OCI-LY3 (cell line): ENCODE results near the gene GADD45G.

Experiments used
- H2AFZ ChIP-seq: fragments of 200-600, 300-600 bp; shearing (Covaris generic); 2 replicates; pipeline ENCODE4 v1.6.0; 2014; ENCODE audit warnings: antibody characterized with exemption, low read depth, low read length
- H3K27ac ChIP-seq: fragments of 200-600, 300-600 bp; sonication (generic); 2 replicates; pipeline ENCODE4 v1.5.1; 2014; ENCODE audit warnings: mild to moderate bottlenecking, low read length, moderate library complexity, mixed read lengths
- H3K27me3 ChIP-seq: fragments of 200-600, 300-600 bp; sonication (generic); 2 replicates; pipeline ENCODE4 v1.6.1; 2014; ENCODE audit warnings: low read depth, low read length, mixed read lengths
- H3K36me3 ChIP-seq: fragments of 200-600, 300-600 bp; sonication (generic); replicated peaks from 2 replicates; pipeline ENCODE3; 2014; ENCODE audit warnings: low read depth, low read length, mixed read lengths
- H3K4me1 ChIP-seq: fragments of 300-600, 200-600 bp; sonication (generic); 2 replicates; pipeline ENCODE4 v1.6.1; 2014; ENCODE audit warnings: low read length, mixed read lengths
- H3K4me2 ChIP-seq: fragments of 200-600, 300-600 bp; sonication (generic); 2 replicates; pipeline ENCODE4 v1.6.1; 2014; ENCODE audit warnings: low read length, mixed read lengths
- H3K4me3 ChIP-seq: fragments of 300-600, 200-600 bp; sonication (generic); 2 replicates; pipeline ENCODE4 v1.5.1; 2014; ENCODE audit warnings: antibody characterized with exemption, mild to moderate bottlenecking, low read length, moderate library complexity
- H3K79me2 ChIP-seq: fragments of 300-600, 200-600 bp; shearing (Covaris generic); 2 replicates; pipeline ENCODE4 v1.6.1; 2014; ENCODE audit warnings: mild to moderate bottlenecking, low read length, mixed read lengths
- H3K9ac ChIP-seq: fragments of 300-600, 200-600 bp; shearing (Covaris generic); 2 replicates; pipeline ENCODE4 v1.6.0; 2014; ENCODE audit warnings: mild to moderate bottlenecking, low read length, moderate library complexity
- H3K9me3 ChIP-seq: fragments of 200-600, 300-600 bp; shearing (Covaris generic); 2 replicates; pipeline ENCODE4 v1.6.1; 2014; ENCODE audit warnings: low read length, mixed read lengths; ENCODE audit not compliant: insufficient read depth
- H4K20me1 ChIP-seq: fragments of 200-600, 300-600 bp; sonication (generic); 2 replicates; pipeline ENCODE4 v1.6.1; 2016; ENCODE audit warnings: low read length, mixed read lengths; ENCODE audit not compliant: insufficient read depth
- CTCF ChIP-seq: fragments of 200-600, 300-600 bp; sonication (generic); IDR thresholded peaks from 2 replicates; pipeline ENCODE4 v1.5.1; 2014; ENCODE audit warnings: antibody characterized with exemption, low read length, low read depth
- EZH2phosphoT487 ChIP-seq: fragments of 200-600 bp; shearing (Covaris generic); IDR thresholded peaks from 2 replicates; pipeline ENCODE4 v1.6.1; 2018; ENCODE audit warnings: antibody characterized with exemption, mixed run types, low read depth

Gene GADD45G

GRCh38 chr9:89616411-89616810, 11.6 kb downstream of the GADD45G start:
- Histone ChIP-seq H3K27me3 (peaks cover 7% of the 10 kb centered on the region; the same call in 1 of the 2 replicates), H2AFZ (no peak overlapping the region), H3K4me1 (no peaks in the 10 kb centered on the region), H3K9me3 (no peaks in the 10 kb centered on the region), H3K79me2 (no peaks in the 10 kb centered on the region), H3K27ac (no peak overlapping the region), H3K4me3 (no peak overlapping the region), H3K36me3 (no peaks in the 10 kb centered on the region), H3K9ac (no peak overlapping the region), H4K20me1 (no peaks in the 10 kb centered on the region), H3K4me2 (no peak overlapping the region)
- no peak for TF ChIP-seq EZH2phosphoT487
- TF ChIP-seq CTCF, result no peak

GRCh38 chr9:89617978-89618377, 13.2 kb downstream of the GADD45G start:
- Histone ChIP-seq H3K27ac (no peak overlapping the region), H3K79me2 (no peaks in the 10 kb centered on the region), H3K4me3 (no peak overlapping the region), H3K9me3 (no peaks in the 10 kb centered on the region), H3K9ac (no peak overlapping the region), H3K27me3 (no peaks in the 10 kb centered on the region), H3K36me3 (no peaks in the 10 kb centered on the region), H2AFZ (no peak overlapping the region), H4K20me1 (no peaks in the 10 kb centered on the region), H3K4me2 (no peak overlapping the region), H3K4me1 (no peaks in the 10 kb centered on the region)
- TF ChIP-seq EZH2phosphoT487, result no peak
- no peak for TF ChIP-seq CTCF

- no peak overlapping the region for H2AFZ ChIP-seq
- H3K27me3 ChIP-seq, result no peaks in the 10 kb centered on the region
- no peaks in the 10 kb centered on the region for H4K20me1 ChIP-seq
- H3K9me3 ChIP-seq, result no peaks in the 10 kb centered on the region
- no peak overlapping the region for H3K9ac ChIP-seq
- H3K4me3 ChIP-seq, result no peak overlapping the region
- no peaks in the 10 kb centered on the region for H3K79me2 ChIP-seq
- TF ChIP-seq EZH2phosphoT487 (no peak), CTCF (no peak)
- no peak overlapping the region for H3K27ac ChIP-seq
- no peak overlapping the region for H3K4me2 ChIP-seq
- no peaks in the 10 kb centered on the region for H3K36me3 ChIP-seq
- H3K4me1 ChIP-seq, result no peaks in the 10 kb centered on the region
Measured at GRCh38 chr9:89619019-89619418, 14.2 kb downstream of the GADD45G start.

GRCh38 chr9:89619424-89620138, 14.8 kb downstream of the GADD45G start:
- no peaks in the 10 kb centered on the region for H3K27me3 ChIP-seq

More at GRCh38 chr9:89619424-89620138, 14.8 kb downstream of the GADD45G start:
- Histone ChIP-seq H3K9me3 (no peaks in the 10 kb centered on the region), H4K20me1 (no peaks in the 10 kb centered on the region), H3K79me2 (no peaks in the 10 kb centered on the region), H2AFZ (no peak overlapping the region), H3K4me3 (no peak overlapping the region), H3K27ac (no peak overlapping the region), H3K36me3 (no peaks in the 10 kb centered on the region), H3K4me2 (no peak overlapping the region), H3K9ac (no peak overlapping the region), H3K4me1 (no peaks in the 10 kb centered on the region)
- TF ChIP-seq EZH2phosphoT487, result no peak
- TF ChIP-seq CTCF, result no peak
